Activated naive CD4-positive, alpha-beta T cell (primary cell): ENCODE results near the gene CPNE8.

ENCODE experiments used
- DNase-seq, 4 experiments: peaks; one replicate each; lab custom pipeline; 2025; lab: John Stamatoyannopoulos, UW

CPNE8 gene

GRCh38 chr12:38895446-38895845 is 9.9 kb downstream of the CPNE8 start:
- DNase-seq, result no peak

GRCh38 chr12:38892976-38893375 is 12.4 kb downstream of the CPNE8 start:
- DNase-seq, result no peak

- no peak for DNase-seq
Observed at GRCh38 chr12:38892087-38892786, 13.2 kb downstream of the CPNE8 start.

GRCh38 chr12:38890102-38890855 is 15.1 kb downstream of the CPNE8 start:
- no peak for DNase-seq

- DNase-seq, result no peak
Observed at GRCh38 chr12:38889297-38889815, 16.0 kb downstream of the CPNE8 start.

- no peak for DNase-seq
Observed at GRCh38 chr12:38887770-38888169, 17.6 kb downstream of the CPNE8 start.

- no peak for DNase-seq
Observed at GRCh38 chr12:38886931-38887330, 18.5 kb downstream of the CPNE8 start.

GRCh38 chr12:38886064-38886463 is 19.3 kb downstream of the CPNE8 start:
- DNase-seq, result no peak

GRCh38 chr12:38884666-38885065 is 20.7 kb downstream of the CPNE8 start:
- no peak for DNase-seq

GRCh38 chr12:38883629-38884134 is 21.7 kb downstream of the CPNE8 start:
- no peak for DNase-seq

GRCh38 chr12:38880288-38880687 is 25.1 kb downstream of the CPNE8 start:
- DNase-seq, result no peak

- no peak for DNase-seq
Observed at GRCh38 chr12:38878986-38879385, 26.4 kb downstream of the CPNE8 start.

GRCh38 chr12:38878333-38878705 is 27.1 kb downstream of the CPNE8 start:
- DNase-seq, result no peak

GRCh38 chr12:38875586-38876228 is 29.7 kb downstream of the CPNE8 start:
- DNase-seq, result no peak

- no peak for DNase-seq
Observed at GRCh38 chr12:38872561-38872960, 32.8 kb downstream of the CPNE8 start.

GRCh38 chr12:38872156-38872555 is 33.2 kb downstream of the CPNE8 start:
- DNase-seq, result no peak

- DNase-seq, result no peak
Observed at GRCh38 chr12:38869036-38869435, 36.4 kb downstream of the CPNE8 start.

- no peak for DNase-seq
Observed at GRCh38 chr12:38850461-38850860, 54.9 kb downstream of the CPNE8 start.

GRCh38 chr12:38847247-38847646 is 58.1 kb downstream of the CPNE8 start:
- DNase-seq, result no peak

- DNase-seq, result no peak
Observed at GRCh38 chr12:38844267-38844666, 61.1 kb downstream of the CPNE8 start.

- DNase-seq, result no peak
Observed at GRCh38 chr12:38838056-38838850, 67.1 kb downstream of the CPNE8 start.

GRCh38 chr12:38831715-38832114 is 73.7 kb downstream of the CPNE8 start:
- DNase-seq, result no peak
